CD14-positive monocyte (primary cell): ENCODE measurements around the gene TMEM128. TPM values are rescaled to one million over a fixed set of nuclear protein-coding genes. Genes with fewer than 3 reads are reported as not detected.
A peak's percentile ranks its signal among the peaks of the same experiment; 100 is the strongest.

Source experiments
- DNase-seq, 3 donors: peaks; one replicate each; pipeline ENCODE4 v3.0.0-alpha.2; 2011 to 2022
- H2AFZ ChIP-seq: 2 replicates; pipeline ENCODE4 v1.6.0; 2012; ENCODE audit warnings: mild to moderate bottlenecking, low read depth, low read length, inconsistent platforms; ENCODE audit not compliant: insufficient read depth, poor library complexity, severe bottlenecking
- H3K27ac ChIP-seq, 2 donors: 1 replicate in 1 of 2; 2 replicates in 1 of 2; pipeline ENCODE4 v1.5.1; 2012 to 2013; ENCODE audit warnings: low read length in 2 of 2, control low read depth in 1 of 2, inconsistent platforms in 1 of 2, low read depth in 1 of 2, mild to moderate bottlenecking in 1 of 2
- H3K27me3 ChIP-seq, 2 donors: one replicate each; pipeline versions ENCODE4 v1.6.0 to v1.6.1; 2011 to 2013; ENCODE audit warnings: low read length in 2 of 2; ENCODE audit not compliant: control insufficient read depth in 2 of 2, insufficient read depth in 2 of 2
- H3K36me3 ChIP-seq, 2 donors: replicated peaks in 1 of 2; 1 replicate in 1 of 2; 2 replicates in 1 of 2; pipeline versions ENCODE4 v1.5.1 to v1.6.1; 2012 to 2013; ENCODE audit warnings: low read length in 2 of 2, control low read depth in 1 of 2, inconsistent platforms in 1 of 2, mild to moderate bottlenecking in 1 of 2; ENCODE audit not compliant: insufficient read depth in 2 of 2, control insufficient read depth in 1 of 2
- H3K4me1 ChIP-seq, 2 donors: 1 replicate in 1 of 2; 2 replicates in 1 of 2; pipeline versions ENCODE4 v1.5.1 to v1.6.1; 2012 to 2013; ENCODE audit warnings: low read length in 2 of 2, control low read depth in 1 of 2, inconsistent platforms in 1 of 2, mild to moderate bottlenecking in 1 of 2, moderate library complexity in 1 of 2; ENCODE audit not compliant: insufficient read depth in 2 of 2, control insufficient read depth in 1 of 2
- H3K4me2 ChIP-seq: replicated peaks from 2 replicates; pipeline ENCODE3; 2012; ENCODE audit warnings: low read length, moderate library complexity, mild to moderate bottlenecking; ENCODE audit not compliant: poor library complexity, severe bottlenecking; ENCODE audit errors: extremely low read depth
- H3K4me3 ChIP-seq, 3 experiments: fragments of 200-600 bp in 1 of 3; sonication (generic) in 1 of 3; replicated peaks in 1 of 3; 1 replicate in 2 of 3; 2 replicates in 1 of 3; pipeline ENCODE4 v1.5.1; 2011 to 2013; ENCODE audit warnings: low read length in 3 of 3, mild to moderate bottlenecking in 3 of 3, control low read depth in 2 of 3, low read depth in 2 of 3, inconsistent platforms in 1 of 3, moderate library complexity in 1 of 3
- H3K79me2 ChIP-seq: 2 replicates; pipeline ENCODE4 v1.6.0; 2012; ENCODE audit warnings: mild to moderate bottlenecking, control low read depth, inconsistent platforms, low read length, moderate library complexity; ENCODE audit not compliant: insufficient read depth
- H3K9ac ChIP-seq: 2 replicates; pipeline ENCODE4 v1.6.0; 2017; ENCODE audit warnings: low read length, mild to moderate bottlenecking; ENCODE audit not compliant: insufficient read depth, poor library complexity, severe bottlenecking
- H3K9me3 ChIP-seq, 2 donors: replicated peaks in 1 of 2; 1 replicate in 1 of 2; 2 replicates in 1 of 2; pipeline versions ENCODE4 v1.5.1 to v1.6.1; 2012 to 2013; ENCODE audit warnings: low read length in 2 of 2, control low read depth in 1 of 2; ENCODE audit not compliant: control insufficient read depth in 1 of 2, insufficient read depth in 1 of 2
- H4K20me1 ChIP-seq: 2 replicates; pipeline ENCODE4 v1.6.0; 2012; ENCODE audit warnings: mild to moderate bottlenecking, low read length, control low read depth, moderate library complexity; ENCODE audit not compliant: insufficient read depth
- H3K27ac Mint-ChIP-seq, 7 donors: one replicate each; pipeline ENCODE4 v1.8.0; 2020; ENCODE audit warnings: mild to moderate bottlenecking in 7 of 7, mixed read lengths in 7 of 7, moderate library complexity in 6 of 7, inconsistent platforms in 2 of 7
- H3K27me3 Mint-ChIP-seq, 3 donors: one replicate each; pipeline ENCODE4 v1.8.0; 2021 to 2022; ENCODE audit warnings: low read depth in 3 of 3, mild to moderate bottlenecking in 3 of 3, mixed read lengths in 3 of 3, moderate library complexity in 3 of 3, inconsistent platforms in 1 of 3
- H3K36me3 Mint-ChIP-seq, 2 donors: one replicate each; pipeline ENCODE4 v1.8.0; 2020; ENCODE audit warnings: mixed read lengths in 2 of 2, inconsistent platforms in 1 of 2, mild to moderate bottlenecking in 1 of 2
- H3K4me1 Mint-ChIP-seq: one replicate; pipeline ENCODE4 v1.8.0; 2020; ENCODE audit warnings: mild to moderate bottlenecking, mixed read lengths
- H3K4me3 Mint-ChIP-seq, 2 donors: one replicate each; pipeline ENCODE4 v1.8.0; 2020; ENCODE audit warnings: mild to moderate bottlenecking in 2 of 2, mixed read lengths in 2 of 2, moderate library complexity in 1 of 2
- H3K9me3 Mint-ChIP-seq, 7 donors: one replicate each; pipeline ENCODE4 v1.8.0; 2020 to 2022; ENCODE audit warnings: mixed read lengths in 7 of 7, mild to moderate bottlenecking in 6 of 7, moderate library complexity in 6 of 7, inconsistent platforms in 2 of 7
- WGBS: methylation state at CpG from one replicate; pipeline ENCODE4 v1.1.5; 2013; ENCODE audit warnings: missing lambda C conversion rate; ENCODE audit not compliant: insufficient coverage; 5-methylcytosine and 5-hydroxymethylcytosine counted together
- intact Hi-C, 2 donors: fragments of 100-400 bp; cut with micrococcal nuclease; formaldehyde crosslinking; loops; one replicate each; pipeline versions ENCODE4 v1.15.0 to v1.15.1; 2023
- polyA plus RNA-seq, 3 donors: library from polyadenylated mRNA; depleted of rRNA in 1 of 3; unstranded in 2 of 3; stranded (reverse) in 1 of 3; fragments of 300-500 nt in 2 of 3; fragments of >200 nt in 1 of 3; fragmentation: Illumina TruSeq in 2 of 3; gene quantifications; 1 replicate in 2 of 3; 2 replicates in 1 of 3; pipeline ENCODE4 v1.2.3, GENCODE V29; 2012 to 2021
- TF ChIP-seq, protein P1 (sequence below): fragments of 200-600 bp; IDR thresholded peaks from one replicate; pipeline ENCODE4 v1.8.0; 2022; ENCODE audit warnings: antibody characterized with exemption, mild to moderate bottlenecking

TMEM128 gene
- polyA plus RNA-seq, 3 donors, result 11.4 to 35.1 (median 29.7) TPM

DNA sequence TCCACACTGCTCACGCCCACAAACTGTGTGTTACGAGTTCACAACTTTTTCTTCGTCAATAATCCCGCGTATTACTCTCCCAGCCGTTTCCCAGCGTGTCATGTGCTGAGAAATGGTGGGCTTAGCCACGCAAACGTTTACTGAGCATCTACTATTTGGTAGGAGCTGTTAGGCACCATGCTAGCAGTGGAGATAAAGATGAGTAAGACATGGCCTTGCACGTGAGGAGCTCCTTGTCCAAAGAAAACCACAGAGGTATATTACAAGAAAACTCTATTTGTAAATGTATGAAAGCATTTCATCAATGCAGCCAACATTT, 821 bp upstream of the TMEM128 start:
- Histone ChIP-seq H4K20me1 (no peaks in the 10 kb centered on the region), H3K36me3 (peaks cover 17 to 24% of the 10 kb centered on the region in 2 donors), H2AFZ (peak overlapping the region; percentile 97), H3K79me2 (peaks cover 9% of the 10 kb centered on the region), H3K9ac (peak overlapping the region; percentile 90), H3K4me1 (peaks cover 16 to 18% of the 10 kb centered on the region in 2 donors), H3K4me2 (peak overlapping the region; percentile 88), H3K27ac (peak overlapping the region; percentile 96 to 97), H3K27me3 (no peaks in the 10 kb centered on the region), H3K9me3 (no peaks in the 10 kb centered on the region), H3K4me3 (peak overlapping the region; percentile 87 to 92 (median 87))
- DNase-seq, result no peak
- intact Hi-C loops, result loop anchor here (2.0 to 5.0 kb wide), 2 partner anchors 42 to 43 kb away; partner anchors contain the start of genes LYAR (in 2 of the 2) and ZBTB49 (in 2 of the 2)
- peaks cover 20% of the 10 kb centered on the region for H3K4me1 Mint-ChIP-seq
- TF ChIP-seq, protein P1, sequence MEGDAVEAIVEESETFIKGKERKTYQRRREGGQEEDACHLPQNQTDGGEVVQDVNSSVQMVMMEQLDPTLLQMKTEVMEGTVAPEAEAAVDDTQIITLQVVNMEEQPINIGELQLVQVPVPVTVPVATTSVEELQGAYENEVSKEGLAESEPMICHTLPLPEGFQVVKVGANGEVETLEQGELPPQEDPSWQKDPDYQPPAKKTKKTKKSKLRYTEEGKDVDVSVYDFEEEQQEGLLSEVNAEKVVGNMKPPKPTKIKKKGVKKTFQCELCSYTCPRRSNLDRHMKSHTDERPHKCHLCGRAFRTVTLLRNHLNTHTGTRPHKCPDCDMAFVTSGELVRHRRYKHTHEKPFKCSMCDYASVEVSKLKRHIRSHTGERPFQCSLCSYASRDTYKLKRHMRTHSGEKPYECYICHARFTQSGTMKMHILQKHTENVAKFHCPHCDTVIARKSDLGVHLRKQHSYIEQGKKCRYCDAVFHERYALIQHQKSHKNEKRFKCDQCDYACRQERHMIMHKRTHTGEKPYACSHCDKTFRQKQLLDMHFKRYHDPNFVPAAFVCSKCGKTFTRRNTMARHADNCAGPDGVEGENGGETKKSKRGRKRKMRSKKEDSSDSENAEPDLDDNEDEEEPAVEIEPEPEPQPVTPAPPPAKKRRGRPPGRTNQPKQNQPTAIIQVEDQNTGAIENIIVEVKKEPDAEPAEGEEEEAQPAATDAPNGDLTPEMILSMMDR, result no peak
- WGBS, result 37% methylated on average over 4 of the region's 10 CpGs
- H3K4me3 Mint-ChIP-seq, result peak overlapping the region; percentile 90 to 95
- H3K9me3 Mint-ChIP-seq, result peaks cover 0 to 2% (median 0%) of the 10 kb centered on the region in 7 donors
- peak overlapping the region; percentile 98 to 100 (median 99) for H3K27ac Mint-ChIP-seq
- H3K36me3 Mint-ChIP-seq, result peaks cover 21 to 22% of the 10 kb centered on the region in 2 donors
- H3K27me3 Mint-ChIP-seq, result peaks cover 4 to 15% (median 8%) of the 10 kb centered on the region in 3 donors

DNA sequence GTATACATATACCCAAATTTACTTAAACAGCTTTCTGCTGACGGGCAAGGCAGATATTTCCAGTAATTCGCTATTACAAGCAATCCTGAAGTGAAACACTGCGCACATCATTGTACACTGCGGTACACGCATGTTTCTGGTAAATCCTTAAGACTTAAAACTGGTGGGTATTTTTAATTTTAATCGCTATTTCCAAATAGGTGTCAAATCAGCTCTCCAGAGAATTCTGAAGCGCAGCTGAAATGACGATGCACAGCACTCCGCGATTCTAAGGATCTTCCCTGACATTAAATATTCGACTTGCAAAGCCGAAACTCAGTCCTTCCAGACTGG, 361 bp downstream of the TMEM128 start:
- intact Hi-C loops, result loop anchor here (2.0 to 5.0 kb wide), 2 partner anchors 43 to 45 kb away; partner anchors contain the start of genes LYAR (in 2 of the 2) and ZBTB49 (in 2 of the 2)

More for the DNA sequence above, 361 bp downstream of the TMEM128 start:
- Mint-ChIP-seq H3K9me3 (peaks cover 0 to 2% (median 0%) of the 10 kb centered on the region in 7 donors), H3K27ac (peak overlapping the region; percentile 98 to 100 (median 99)), H3K36me3 (peaks cover 31 to 32% of the 10 kb centered on the region in 2 donors), H3K27me3 (peaks cover 4 to 14% (median 4%) of the 10 kb centered on the region in 3 donors), H3K4me1 (peaks cover 20% of the 10 kb centered on the region), H3K4me3 (peak overlapping the region; percentile 90 to 95)
- Histone ChIP-seq H3K4me2 (peak overlapping the region; percentile 88), H3K27me3 (no peaks in the 10 kb centered on the region), H3K79me2 (peaks cover 9% of the 10 kb centered on the region), H4K20me1 (no peaks in the 10 kb centered on the region), H3K9ac (peak overlapping the region; percentile 90), H3K27ac (peak overlapping the region; percentile 96 to 97), H2AFZ (peak overlapping the region; percentile 97), H3K9me3 (no peaks in the 10 kb centered on the region), H3K4me3 (peak overlapping the region; percentile 87 to 92 (median 87)), H3K36me3 (peaks cover 25 to 32% of the 10 kb centered on the region in 2 donors), H3K4me1 (peaks cover 16 to 18% of the 10 kb centered on the region in 2 donors)
- WGBS, result 0% methylated on average over 7 of the region's 12 CpGs
- TF ChIP-seq, protein P1, result no peak
- peak in 1 of 3 donors; percentile 18 for DNase-seq
